ENCODE data around the gene FGF2.
"Not testable (repeated sequence)": the region's sequence is repeated elsewhere in the genome, so short reads cannot be mapped to it uniquely, and the experiment has no call there.

FGF2 gene

GRCh38 chr4:122833999-122834398 lies 7.4 kb downstream of the FGF2 start:
- no peak for DNase-seq (ENCODE audit: low read depth)
- TF ChIP-seq, protein P1, sequence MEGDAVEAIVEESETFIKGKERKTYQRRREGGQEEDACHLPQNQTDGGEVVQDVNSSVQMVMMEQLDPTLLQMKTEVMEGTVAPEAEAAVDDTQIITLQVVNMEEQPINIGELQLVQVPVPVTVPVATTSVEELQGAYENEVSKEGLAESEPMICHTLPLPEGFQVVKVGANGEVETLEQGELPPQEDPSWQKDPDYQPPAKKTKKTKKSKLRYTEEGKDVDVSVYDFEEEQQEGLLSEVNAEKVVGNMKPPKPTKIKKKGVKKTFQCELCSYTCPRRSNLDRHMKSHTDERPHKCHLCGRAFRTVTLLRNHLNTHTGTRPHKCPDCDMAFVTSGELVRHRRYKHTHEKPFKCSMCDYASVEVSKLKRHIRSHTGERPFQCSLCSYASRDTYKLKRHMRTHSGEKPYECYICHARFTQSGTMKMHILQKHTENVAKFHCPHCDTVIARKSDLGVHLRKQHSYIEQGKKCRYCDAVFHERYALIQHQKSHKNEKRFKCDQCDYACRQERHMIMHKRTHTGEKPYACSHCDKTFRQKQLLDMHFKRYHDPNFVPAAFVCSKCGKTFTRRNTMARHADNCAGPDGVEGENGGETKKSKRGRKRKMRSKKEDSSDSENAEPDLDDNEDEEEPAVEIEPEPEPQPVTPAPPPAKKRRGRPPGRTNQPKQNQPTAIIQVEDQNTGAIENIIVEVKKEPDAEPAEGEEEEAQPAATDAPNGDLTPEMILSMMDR (IDR thresholded peaks at IDR 0.05; ENCODE audit: low read depth, low read length, missing control alignments) = no peak
- no peak overlapping the region for H3K4me3 ChIP-seq (ENCODE audit: low read depth, low read length)

DNA sequence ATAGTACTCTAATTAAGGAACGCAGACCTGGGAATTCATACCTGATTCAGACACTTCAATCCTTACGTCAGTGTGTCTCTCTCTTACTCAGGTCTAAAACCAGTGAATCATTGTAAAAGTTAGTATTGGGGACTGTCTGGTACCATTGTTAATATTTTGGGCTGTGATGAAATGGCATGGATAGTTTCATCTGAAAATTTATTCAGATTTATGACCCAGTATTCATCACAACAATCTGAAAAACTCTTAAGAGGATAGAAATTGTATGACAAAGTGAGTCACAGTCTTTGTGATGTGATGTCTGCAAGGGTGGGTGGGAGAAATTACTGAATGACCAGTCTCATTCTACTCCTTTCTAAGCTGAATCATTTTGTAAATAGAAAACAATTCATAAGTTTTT lies 10.3 kb downstream of the FGF2 start:
- TF ChIP-seq, protein P1 (IDR thresholded peaks at IDR 0.05; ENCODE audit: low read depth, low read length, missing control alignments) = no peak
- DNase-seq (ENCODE audit: low read depth) = no peak
- H3K4me3 ChIP-seq (ENCODE audit: low read depth, low read length) = no peak overlapping the region

- no peak overlapping the region for H3K4me3 ChIP-seq (ENCODE audit: low read depth, low read length)
- no peak for DNase-seq (ENCODE audit: low read depth)
- TF ChIP-seq, protein P1 (IDR thresholded peaks at IDR 0.05; ENCODE audit: low read depth, low read length, missing control alignments) = no peak
Measured at GRCh38 chr4:122838034-122838433, 11.4 kb downstream of the FGF2 start.

DNA sequence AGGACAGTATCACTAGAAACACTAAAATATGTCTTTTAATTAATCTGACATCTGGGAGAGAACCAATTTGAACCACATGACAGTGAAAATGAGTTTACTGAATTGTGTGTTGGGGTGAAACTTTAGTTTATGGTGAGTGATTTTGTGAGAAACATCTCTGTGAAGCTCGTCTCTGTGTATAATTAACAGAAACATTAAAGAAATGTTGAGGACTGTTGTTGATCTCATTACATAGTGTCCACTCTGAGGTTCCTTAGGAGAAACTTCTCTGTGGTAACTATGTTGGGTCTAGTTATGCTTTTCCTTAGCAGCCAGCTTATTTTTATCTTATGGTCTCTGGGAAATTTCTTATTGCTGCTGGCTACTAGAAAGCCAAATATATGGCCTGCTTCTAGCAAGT lies 15.8 kb downstream of the FGF2 start:
- no peak overlapping the region for H3K4me3 ChIP-seq (ENCODE audit: low read depth, low read length)
- TF ChIP-seq, protein P1 (IDR thresholded peaks at IDR 0.05; ENCODE audit: low read depth, low read length, missing control alignments) = no peak
- DNase-seq (ENCODE audit: low read depth) = no peak

- no peak overlapping the region for H3K4me3 ChIP-seq (ENCODE audit: low read depth, low read length)
- TF ChIP-seq, protein P1 (IDR thresholded peaks at IDR 0.05; ENCODE audit: low read depth, low read length, missing control alignments) = no peak
- DNase-seq (ENCODE audit: low read depth) = no peak
Measured at GRCh38 chr4:122842984-122843531, 16.4 kb downstream of the FGF2 start.

DNA sequence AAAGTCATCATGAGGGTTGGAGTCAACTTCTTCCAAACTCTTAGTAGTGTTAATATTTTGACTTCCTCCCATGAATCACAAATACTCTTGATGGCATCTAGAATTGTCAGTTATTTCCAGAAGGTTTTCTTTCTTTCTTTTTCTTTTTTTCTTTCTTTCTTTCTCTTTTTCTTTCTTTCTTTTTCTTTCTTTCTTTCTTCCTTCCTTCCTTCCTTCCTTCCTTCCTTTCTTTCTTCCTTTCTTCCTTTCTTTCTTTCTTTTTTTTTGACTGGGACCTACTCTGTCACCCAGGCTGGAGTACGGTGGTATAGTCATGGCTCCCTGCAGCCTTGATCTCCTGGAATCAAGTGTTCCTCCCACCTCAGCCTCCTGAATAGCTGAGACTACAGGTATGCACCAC lies 17.8 kb downstream of the FGF2 start:
- H3K4me3 ChIP-seq (ENCODE audit: low read depth, low read length); DNase-seq (ENCODE audit: low read depth): not testable (repeated sequence)

GRCh38 chr4:122845066-122845465 lies 18.4 kb downstream of the FGF2 start:
- no peak overlapping the region for H3K4me3 ChIP-seq (ENCODE audit: low read depth, low read length)
- DNase-seq (ENCODE audit: low read depth) = no peak
- TF ChIP-seq, protein P1 (IDR thresholded peaks at IDR 0.05; ENCODE audit: low read depth, low read length, missing control alignments) = no peak

All from GM12864 (cell line).